Natural killer cell (primary cell): ENCODE measurements around the gene BCL2L1. TPM values are rescaled to one million over a fixed set of nuclear protein-coding genes. Genes with fewer than 3 reads are reported as not detected.

Source experiments
- ATAC-seq, 3 donors: fragments of 150-1000 bp in 2 of 3; fragments of 200-7000 bp in 1 of 3; cut with Tn5 transposase; 1 replicate in 1 of 3; 2 replicates in 2 of 3; pipeline ENCODE4 v1.10.0; 2021; ENCODE audit warnings: mild to moderate bottlenecking in 2 of 3, moderate library complexity in 2 of 3
- DNase-seq, 2 donors: peaks; one replicate each; pipeline versions ENCODE4 v3.0.0 to v3.0.0-alpha.2; 2013 to 2021; ENCODE audit warnings: mixed read lengths in 1 of 2
- H3K27ac ChIP-seq: one replicate; pipeline ENCODE4 v1.5.1; 2013; ENCODE audit warnings: mild to moderate bottlenecking, low read length
- H3K27me3 ChIP-seq: one replicate; pipeline ENCODE4 v1.6.1; 2013; ENCODE audit warnings: low read length; ENCODE audit not compliant: control insufficient read depth, insufficient read depth
- H3K36me3 ChIP-seq: one replicate; pipeline ENCODE4 v1.6.1; 2013; ENCODE audit warnings: low read length; ENCODE audit not compliant: control insufficient read depth, insufficient read depth
- H3K4me1 ChIP-seq: one replicate; pipeline ENCODE4 v1.6.1; 2013; ENCODE audit warnings: low read length; ENCODE audit not compliant: control insufficient read depth, insufficient read depth
- H3K4me3 ChIP-seq: one replicate; pipeline ENCODE4 v1.5.1; 2013; ENCODE audit warnings: low read length
- H3K9me3 ChIP-seq: one replicate; pipeline ENCODE4 v1.6.1; 2013; ENCODE audit warnings: low read length; ENCODE audit not compliant: control insufficient read depth, insufficient read depth
- H3K27ac Mint-ChIP-seq, 2 donors: one replicate each; pipeline ENCODE4 v1.8.0; 2022; ENCODE audit warnings: mild to moderate bottlenecking in 2 of 2, mixed read lengths in 2 of 2, moderate library complexity in 1 of 2
- H3K27me3 Mint-ChIP-seq, 2 donors: one replicate each; pipeline ENCODE4 v1.8.0; 2022; ENCODE audit warnings: low read depth in 2 of 2, mixed read lengths in 2 of 2
- H3K36me3 Mint-ChIP-seq: one replicate; pipeline ENCODE4 v1.8.0; 2022; ENCODE audit warnings: mixed read lengths
- H3K4me1 Mint-ChIP-seq, 2 donors: one replicate each; pipeline ENCODE4 v1.8.0; 2022; ENCODE audit warnings: mixed read lengths in 2 of 2
- H3K4me3 Mint-ChIP-seq: one replicate; pipeline ENCODE4 v1.8.0; 2022; ENCODE audit warnings: mild to moderate bottlenecking, moderate library complexity, mixed read lengths
- H3K9me3 Mint-ChIP-seq, 2 donors: one replicate each; pipeline ENCODE4 v1.8.0; 2022; ENCODE audit warnings: mixed read lengths in 2 of 2
- CTCF ChIP-seq: fragments of 200-600 bp; IDR thresholded peaks from one replicate; pipeline ENCODE4 v1.8.0; 2022; ENCODE audit warnings: antibody characterized with exemption
- WGBS: methylation state at CpG from one replicate; pipeline ENCODE4 v1.1.7; 2013; ENCODE audit warnings: missing lambda C conversion rate; ENCODE audit not compliant: insufficient coverage; 5-methylcytosine and 5-hydroxymethylcytosine counted together
- intact Hi-C: fragments of 100-400 bp; cut with micrococcal nuclease; formaldehyde crosslinking; loops from one replicate; pipeline ENCODE4 v1.14.2; 2022
- total RNA-seq, 4 donors: library from RNA; stranded (reverse); fragments of 120-200 nt in 1 of 4; gene quantifications; one replicate each; pipeline versions ENCODE4 v1.2.3 to v1.2.4, GENCODE V29; 2013 to 2022

Gene BCL2L1
- total RNA-seq, 3 donors from 2014 or later (not counting 1 experiment from before 2014, with no cell fraction given): 67.4 to 92.6 (median 78.6) TPM

GRCh38 chr20:31693987-31694661 is 28.5 kb downstream of the BCL2L1 start:
- ATAC-seq (peak in 1 of 3 donors; percentile 10), DNase-seq (no peak)
- Histone ChIP-seq H3K27ac (peak overlapping the region; percentile 17), H3K4me3 (no peak overlapping the region), H3K27me3 (no peaks in the 10 kb centered on the region), H3K9me3 (no peaks in the 10 kb centered on the region), H3K36me3 (peaks cover 9% of the 10 kb centered on the region), H3K4me1 (peaks cover 69% of the 10 kb centered on the region)
- peaks cover 53 to 76% of the 10 kb centered on the region in 2 donors for H3K4me1 Mint-ChIP-seq
- no peak for TF ChIP-seq CTCF
- WGBS: 84% methylated on average over 3 of the region's 4 CpGs
- H3K4me3 Mint-ChIP-seq: peak overlapping the region; percentile 43
- no peaks in the 10 kb centered on the region for H3K36me3 Mint-ChIP-seq
- intact Hi-C loops: loop anchor here (2.0 kb wide), 1 partner anchor 19 kb away; no protein-coding TSS in a partner anchor
- H3K9me3 Mint-ChIP-seq: no peaks in the 10 kb centered on the region
- peak overlapping the region; percentile 79 to 89 for H3K27ac Mint-ChIP-seq
- no peaks in the 10 kb centered on the region for H3K27me3 Mint-ChIP-seq

GRCh38 chr20:31693402-31693801 is 29.3 kb downstream of the BCL2L1 start:
- Mint-ChIP-seq H3K27me3 (no peaks in the 10 kb centered on the region), H3K27ac (peak overlapping the region; percentile 79 to 89), H3K4me1 (peaks cover 53 to 76% of the 10 kb centered on the region in 2 donors), H3K36me3 (no peaks in the 10 kb centered on the region), H3K9me3 (no peaks in the 10 kb centered on the region), H3K4me3 (no peak overlapping the region)
- intact Hi-C loops: loop anchor here (2.0 kb wide), 1 partner anchor 19 kb away; no protein-coding TSS in a partner anchor
- WGBS: 92% methylated on average over 4 of the region's 6 CpGs
- Histone ChIP-seq H3K9me3 (no peaks in the 10 kb centered on the region), H3K4me1 (peaks cover 63% of the 10 kb centered on the region), H3K36me3 (peaks cover 12% of the 10 kb centered on the region), H3K27me3 (no peaks in the 10 kb centered on the region), H3K4me3 (no peak overlapping the region), H3K27ac (peak overlapping the region; percentile 8)
- TF ChIP-seq CTCF: no peak
- no peak for DNase-seq
- ATAC-seq: no peak

DNA sequence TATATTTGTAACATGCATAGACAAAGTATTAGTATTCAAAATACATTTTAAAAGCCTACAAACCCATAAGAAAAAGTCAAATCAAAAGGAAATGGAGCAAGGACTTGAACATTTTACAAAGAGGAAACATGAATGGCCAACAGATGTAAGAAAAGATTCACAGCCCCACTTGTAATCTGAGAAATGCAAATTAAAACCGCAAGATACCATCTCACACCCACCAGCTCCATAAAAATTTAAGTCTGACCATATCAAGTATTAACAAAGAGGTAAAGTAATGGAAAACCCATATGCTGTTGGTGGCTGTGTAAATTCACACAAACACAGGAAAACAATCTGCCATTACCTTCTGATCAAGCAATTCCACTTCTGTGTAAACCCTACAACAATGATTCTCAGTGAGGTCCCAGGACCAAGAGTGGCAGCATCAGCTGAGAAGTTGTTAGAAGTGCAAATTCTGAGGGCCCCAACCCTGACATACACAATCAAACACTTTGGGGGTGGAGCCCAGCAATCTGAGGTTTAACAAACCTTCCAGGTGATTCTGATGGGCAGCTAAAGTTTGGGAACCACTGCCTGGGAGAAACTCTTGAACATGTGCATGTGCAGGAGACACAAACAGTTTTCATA is 30.9 kb downstream of the BCL2L1 start:
- Mint-ChIP-seq H3K36me3 (no peaks in the 10 kb centered on the region), H3K4me1 (peaks cover 64 to 79% of the 10 kb centered on the region in 2 donors), H3K27me3 (no peaks in the 10 kb centered on the region), H3K9me3 (no peaks in the 10 kb centered on the region), H3K27ac (peak overlapping the region; percentile 79 to 89), H3K4me3 (peak overlapping the region; percentile 64)
- Histone ChIP-seq H3K27ac (peak overlapping the region; percentile 26), H3K4me3 (no peak overlapping the region), H3K36me3 (peaks cover 14% of the 10 kb centered on the region), H3K27me3 (no peaks in the 10 kb centered on the region), H3K4me1 (peaks cover 65% of the 10 kb centered on the region), H3K9me3 (no peaks in the 10 kb centered on the region)
- no peak for DNase-seq
- peak; percentile 50 to 59 (median 56) for ATAC-seq
- TF ChIP-seq CTCF: no peak
- intact Hi-C loops: loop anchor here (2.0 kb wide), 1 partner anchor 17 kb away; no protein-coding TSS in a partner anchor
- no CpG with 5 or more reads among the region's 1 CpG for WGBS
